ENCODE results near the gene PDLIM1.

PDLIM1 gene

GRCh38 chr10:95260909-95261552 lies 29.8 kb downstream of the PDLIM1 start (continued):
- peak; percentile 65; the same call in 1 of the 2 replicates for TF ChIP-seq CREB5 (CRISPR knock-in tag; IDR thresholded peaks at IDR 0.05; ENCODE audit: low read depth)
- TF ChIP-seq ESRRG (CRISPR knock-in tag; IDR thresholded peaks at IDR 0.05) = no peak
- no peak for TF ChIP-seq SNAI2 (CRISPR knock-in tag; IDR thresholded peaks at IDR 0.05)
- no peak for TF ChIP-seq PPARA (CRISPR knock-in tag; IDR thresholded peaks at IDR 0.05; ENCODE audit: borderline replicate concordance)

GRCh38 chr10:95260397-95260881 lies 30.4 kb downstream of the PDLIM1 start:
- peak; percentile 96 for ATAC-seq

More at GRCh38 chr10:95260397-95260881, 30.4 kb downstream of the PDLIM1 start:
- TF ChIP-seq PPARA (CRISPR knock-in tag; IDR thresholded peaks at IDR 0.05; ENCODE audit: borderline replicate concordance) (no peak), ZFP3 (CRISPR knock-in tag; IDR thresholded peaks at IDR 0.05) (peak; percentile 71; the same call in 1 of the 2 replicates), TCF4 (CRISPR knock-in tag; IDR thresholded peaks at IDR 0.05; ENCODE audit: borderline replicate concordance) (no peak), ARNTL (CRISPR knock-in tag; IDR thresholded peaks at IDR 0.05; ENCODE audit: borderline replicate concordance, low read depth) (no peak), OSR1 (CRISPR knock-in tag; IDR thresholded peaks at IDR 0.05) (no peak), CREB5 (CRISPR knock-in tag; IDR thresholded peaks at IDR 0.05; ENCODE audit: low read depth) (0 out of 2 replicates have a peak, but pooled peaks have one; percentile 32), CSRNP3 (CRISPR knock-in tag; IDR thresholded peaks at IDR 0.05) (no peak), ESRRG (CRISPR knock-in tag; IDR thresholded peaks at IDR 0.05) (no peak), ZNF70 (CRISPR knock-in tag; IDR thresholded peaks at IDR 0.05) (no peak), CSDC2 (CRISPR knock-in tag; IDR thresholded peaks at IDR 0.05) (peak; percentile 56), GLIS3 (CRISPR knock-in tag; IDR thresholded peaks at IDR 0.05) (0 out of 2 replicates have a peak, but pooled peaks have one; percentile 41), SNAI2 (CRISPR knock-in tag; IDR thresholded peaks at IDR 0.05) (peak; percentile 55; the same call in 1 of the 2 replicates), ZNF8 (CRISPR knock-in tag; IDR thresholded peaks at IDR 0.05) (no peak), PATZ1 (CRISPR knock-in tag; IDR thresholded peaks at IDR 0.05; ENCODE audit: borderline replicate concordance) (no peak), ZNF565 (CRISPR knock-in tag; conservative IDR thresholded peaks at IDR 0.05; ENCODE audit: low read depth) (no peak), RARB (CRISPR knock-in tag; IDR thresholded peaks at IDR 0.05) (no peak), ZFP30 (CRISPR knock-in tag; IDR thresholded peaks at IDR 0.05) (no peak), BACH2 (CRISPR knock-in tag; IDR thresholded peaks at IDR 0.05; ENCODE audit: borderline replicate concordance) (no peak), ISL1 (CRISPR knock-in tag; IDR thresholded peaks at IDR 0.05) (peak; percentile 45; the same call in 1 of the 2 replicates), POU6F1 (CRISPR knock-in tag; IDR thresholded peaks at IDR 0.05; ENCODE audit: borderline replicate concordance, low read depth) (no peak), TSHZ2 (CRISPR knock-in tag; IDR thresholded peaks at IDR 0.05) (peak; percentile 59; the same call in 1 of the 2 replicates), TOX (CRISPR knock-in tag; IDR thresholded peaks at IDR 0.05; ENCODE audit: borderline replicate concordance) (no peak), ZC3H10 (CRISPR knock-in tag; IDR thresholded peaks at IDR 0.05) (no peak)
